Skeletal muscle satellite cell (primary cell): ENCODE data around the gene PTPRG.
"Not testable (repeated sequence)": the region's sequence is repeated elsewhere in the genome, so short reads cannot be mapped to it uniquely, and the experiment has no call there.

ENCODE experiments used
- H3K27me3 ChIP-seq: 2 replicates; pipeline ENCODE4 v1.7.0; 2013; ENCODE audit warnings: low read length; ENCODE audit not compliant: control insufficient read depth, insufficient read depth
- H3K36me3 ChIP-seq: 2 replicates; pipeline ENCODE4 v1.7.0; 2013; ENCODE audit warnings: mild to moderate bottlenecking, control low read depth, low read length; ENCODE audit not compliant: insufficient read depth
- H3K4me1 ChIP-seq: 2 replicates; pipeline ENCODE4 v1.7.0; 2013; ENCODE audit warnings: low read length; ENCODE audit not compliant: control insufficient read depth, insufficient read depth
- H3K4me2 ChIP-seq: 2 replicates; pipeline ENCODE4 v1.7.0; 2013; ENCODE audit warnings: mild to moderate bottlenecking, low read length
- H3K4me3 ChIP-seq: 2 replicates; pipeline ENCODE4 v1.7.0; 2013; ENCODE audit warnings: low read length
- H3K9ac ChIP-seq: 2 replicates; pipeline ENCODE4 v1.7.0; 2013; ENCODE audit warnings: mild to moderate bottlenecking, low read depth, low read length, moderate library complexity
- H3K9me3 ChIP-seq: replicated peaks from 2 replicates; pipeline ENCODE4 v1.7.0; 2013; ENCODE audit warnings: mild to moderate bottlenecking, control low read depth, low read length

The PTPRG gene

GRCh38 chr3:61812517-61812916, 251.1 kb downstream of the PTPRG start:
- Histone ChIP-seq H3K4me2 (no peak overlapping the region), H3K9ac (no peak overlapping the region), H3K36me3 (no peaks in the 10 kb centered on the region), H3K27me3 (no peaks in the 10 kb centered on the region), H3K4me3 (no peak overlapping the region), H3K4me1 (peaks cover 10% of the 10 kb centered on the region), H3K9me3 (no peaks in the 10 kb centered on the region)

- Histone ChIP-seq H3K4me3 (no peak overlapping the region), H3K4me1 (no peaks in the 10 kb centered on the region), H3K4me2 (no peak overlapping the region), H3K9me3 (no peaks in the 10 kb centered on the region), H3K36me3 (no peaks in the 10 kb centered on the region), H3K27me3 (no peaks in the 10 kb centered on the region), H3K9ac (no peak overlapping the region)
Observed at GRCh38 chr3:61813636-61814035, 252.3 kb downstream of the PTPRG start.

GRCh38 chr3:61814674-61815073, 253.3 kb downstream of the PTPRG start:
- Histone ChIP-seq H3K4me1 (peaks cover 4% of the 10 kb centered on the region), H3K27me3 (no peaks in the 10 kb centered on the region), H3K4me2 (no peak overlapping the region), H3K4me3 (no peak overlapping the region), H3K36me3 (no peaks in the 10 kb centered on the region), H3K9me3 (no peaks in the 10 kb centered on the region), H3K9ac (no peak overlapping the region)

DNA sequence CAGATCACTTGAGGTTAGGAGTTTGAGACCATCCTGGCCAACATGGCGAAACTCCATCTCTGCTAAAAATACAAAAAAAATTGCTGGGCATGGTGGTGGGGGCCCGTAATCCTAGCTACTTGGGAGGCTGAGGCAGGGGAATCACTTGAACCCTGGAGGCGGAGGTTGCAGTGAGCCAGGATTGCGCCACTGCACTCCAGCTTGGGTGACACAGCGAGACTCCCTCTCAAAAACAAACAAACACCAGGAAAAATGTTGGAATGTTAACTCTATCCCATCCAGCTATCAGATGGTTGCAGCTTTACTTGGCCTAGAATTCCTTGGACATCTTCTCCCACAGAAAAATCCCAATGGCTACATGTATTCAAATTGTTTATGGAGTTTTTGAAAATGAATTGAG, 254.9 kb downstream of the PTPRG start:
- H3K4me1 ChIP-seq = peaks cover 16% of the 10 kb centered on the region
- not testable (repeated sequence) for H3K9me3 ChIP-seq, H3K27me3 ChIP-seq, H3K4me2 ChIP-seq, H3K9ac ChIP-seq, H3K36me3 ChIP-seq, H3K4me3 ChIP-seq

GRCh38 chr3:61819861-61820260, 258.5 kb downstream of the PTPRG start:
- H3K4me1 ChIP-seq = peaks cover 27% of the 10 kb centered on the region
- H3K9ac ChIP-seq = peak overlapping the region; percentile 17
- no peaks in the 10 kb centered on the region for H3K36me3 ChIP-seq
- H3K9me3 ChIP-seq = no peaks in the 10 kb centered on the region
- H3K27me3 ChIP-seq = no peaks in the 10 kb centered on the region
- H3K4me2 ChIP-seq = peak overlapping the region; percentile 16
- peak overlapping the region; percentile 39 for H3K4me3 ChIP-seq

- Histone ChIP-seq H3K9me3 (no peaks in the 10 kb centered on the region), H3K36me3 (no peaks in the 10 kb centered on the region), H3K9ac (peak overlapping the region; percentile 17), H3K4me1 (peaks cover 27% of the 10 kb centered on the region), H3K27me3 (no peaks in the 10 kb centered on the region), H3K4me3 (peak overlapping the region; percentile 39), H3K4me2 (peak overlapping the region; percentile 16)
Observed at GRCh38 chr3:61820306-61820992, 259.1 kb downstream of the PTPRG start.

- Histone ChIP-seq H3K36me3 (no peaks in the 10 kb centered on the region), H3K4me1 (peaks cover 27% of the 10 kb centered on the region), H3K27me3 (no peaks in the 10 kb centered on the region), H3K4me2 (peak overlapping the region; percentile 2), H3K4me3 (no peak overlapping the region), H3K9me3 (no peaks in the 10 kb centered on the region), H3K9ac (no peak overlapping the region)
Observed at GRCh38 chr3:61821823-61822251, 260.5 kb downstream of the PTPRG start.

- Histone ChIP-seq H3K9me3 (no peaks in the 10 kb centered on the region), H3K4me1 (peaks cover 27% of the 10 kb centered on the region), H3K27me3 (no peaks in the 10 kb centered on the region), H3K4me2 (no peak overlapping the region), H3K4me3 (no peak overlapping the region), H3K36me3 (no peaks in the 10 kb centered on the region), H3K9ac (no peak overlapping the region)
Observed at GRCh38 chr3:61822588-61822987, 261.2 kb downstream of the PTPRG start.

DNA sequence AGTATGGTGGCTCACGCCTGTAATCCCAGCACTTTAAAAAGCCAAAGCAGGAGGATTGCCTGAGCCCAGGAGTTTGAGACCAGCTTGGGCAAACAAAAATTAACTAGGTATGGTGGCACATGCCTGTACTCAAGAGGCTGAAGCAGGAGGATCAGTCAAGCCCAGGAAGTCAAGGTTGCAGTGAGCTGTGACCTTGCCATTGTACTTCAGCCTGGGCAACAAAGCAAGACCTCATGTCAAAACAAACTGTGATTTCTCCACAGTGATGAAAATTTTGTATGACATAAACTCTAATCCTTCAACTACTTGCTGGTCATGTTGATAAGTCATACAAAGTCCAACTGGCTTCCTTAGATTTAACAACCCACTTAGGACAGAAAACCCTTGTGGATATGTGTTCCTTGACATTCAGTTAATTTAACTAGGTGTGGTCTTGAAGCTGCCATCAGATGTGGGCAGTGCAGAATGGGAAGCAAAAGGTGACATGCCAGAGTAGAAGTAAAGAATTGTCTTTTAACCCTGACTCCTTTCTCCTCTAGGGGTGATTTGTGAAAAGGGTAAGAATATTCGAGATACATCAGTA, 263.3 kb downstream of the PTPRG start:
- no peak overlapping the region for H3K9ac ChIP-seq
- H3K4me2 ChIP-seq = no peak overlapping the region
- H3K36me3 ChIP-seq = no peaks in the 10 kb centered on the region
- H3K27me3 ChIP-seq = no peaks in the 10 kb centered on the region
- H3K4me3 ChIP-seq = no peak overlapping the region
- peaks cover 39% of the 10 kb centered on the region for H3K4me1 ChIP-seq
- H3K9me3 ChIP-seq = no peaks in the 10 kb centered on the region

GRCh38 chr3:61826161-61826560, 264.8 kb downstream of the PTPRG start:
- Histone ChIP-seq H3K9ac (no peak overlapping the region), H3K4me2 (no peak overlapping the region), H3K4me1 (peaks cover 33% of the 10 kb centered on the region), H3K27me3 (no peaks in the 10 kb centered on the region), H3K9me3 (no peaks in the 10 kb centered on the region), H3K4me3 (no peak overlapping the region), H3K36me3 (no peaks in the 10 kb centered on the region)

GRCh38 chr3:61828184-61828874, 267.0 kb downstream of the PTPRG start:
- no peak overlapping the region for H3K9ac ChIP-seq
- no peaks in the 10 kb centered on the region for H3K36me3 ChIP-seq
- H3K9me3 ChIP-seq = no peaks in the 10 kb centered on the region
- H3K4me3 ChIP-seq = no peak overlapping the region
- peaks cover 30% of the 10 kb centered on the region for H3K4me1 ChIP-seq
- no peaks in the 10 kb centered on the region for H3K27me3 ChIP-seq
- H3K4me2 ChIP-seq = no peak overlapping the region
